GM12878 (cell line): ENCODE data around the gene LPAR5. TPM values are rescaled to one million over a fixed set of nuclear protein-coding genes. Genes with fewer than 3 reads are reported as not detected.

ENCODE experiments used
- ATAC-seq: fragments of 200-7000 bp; cut with Tn5 transposase; 3 replicates; pipeline ENCODE4 v1.9.1; 2020; ENCODE audit warnings: mild to moderate bottlenecking, moderate library complexity
- BruUV-seq: library from RNA; stranded (reverse); fragments of 400-500 nt; replicated peaks from 2 replicates; lab custom pipeline; 2021; lab: Mats Ljungman, UMichigan
- CTCF ChIA-PET: fragments of 300-600 bp; sonication (Branson Sonifier 250); formaldehyde crosslinking; extraction: SDS; loops from one replicate; lab custom pipeline; 2021; ENCODE audit warnings: inconsistent platforms; lab: Yijun Ruan, JAX
- POLR2A ChIA-PET: fragments of 350-600 bp; formaldehyde crosslinking; extraction: SDS; loops from one replicate; lab custom pipeline; 2021; ENCODE audit warnings: inconsistent platforms; lab: Charles Lee
- RAD21 ChIA-PET: fragments of 300-600 bp; sonication (Branson Sonifier 250); formaldehyde crosslinking; loops from one replicate; lab custom pipeline; 2023; ENCODE audit warnings: antibody characterized with exemption; ENCODE audit not compliant: unreplicated experiment; lab: Charles Lee
- SMC1A ChIA-PET: fragments of 300-600 bp; sonication (Branson Sonifier 250); formaldehyde crosslinking; loops from one replicate; lab custom pipeline; 2023; ENCODE audit not compliant: unreplicated experiment, uncharacterized antibody; lab: Charles Lee
- DNase-seq: peaks from one replicate; pipeline ENCODE4 v3.0.0-alpha.2; 2011; ENCODE audit warnings: low read depth, low spot score
- FAIRE-seq: peaks from 3 replicates; lab custom pipeline; 2011; peaks lifted over from hg19 to GRCh38; lab: Jason Lieb, UNC
- H2AFZ ChIP-seq: 2 replicates; pipeline ENCODE4 v1.6.0; 2011; ENCODE audit warnings: low read depth, low read length, control low read depth; ENCODE audit not compliant: control insufficient read depth
- H3K27ac ChIP-seq: 2 replicates; pipeline ENCODE4 v1.5.1; 2011; ENCODE audit warnings: control low read depth; ENCODE audit not compliant: control insufficient read depth, insufficient read depth
- H3K27me3 ChIP-seq, 2 experiments: replicated peaks in 1 of 2; 2 replicates each; pipeline versions ENCODE4 v1.6.0 to v1.6.1; 2011; ENCODE audit warnings: low read length in 1 of 2; ENCODE audit not compliant: control insufficient read depth in 2 of 2, insufficient read depth in 2 of 2
- H3K36me3 ChIP-seq, 2 experiments: 2 replicates each; pipeline ENCODE4 v1.5.1; 2011; ENCODE audit warnings: low read length in 1 of 2; ENCODE audit not compliant: control insufficient read depth in 2 of 2, insufficient read depth in 2 of 2
- H3K4me1 ChIP-seq: 2 replicates; pipeline ENCODE4 v1.6.1; 2011; ENCODE audit warnings: mild to moderate bottlenecking, low read length, moderate library complexity, mixed read lengths; ENCODE audit not compliant: control insufficient read depth, insufficient read depth
- H3K4me2 ChIP-seq: 2 replicates; pipeline ENCODE4 v1.6.0; 2011; ENCODE audit warnings: control low read depth; ENCODE audit not compliant: control insufficient read depth, insufficient read depth
- H3K4me3 ChIP-seq: fragments of 200-600 bp; sonication (generic); 2 replicates; pipeline ENCODE4 v1.5.1; 2016
- H3K79me2 ChIP-seq: 2 replicates; pipeline ENCODE4 v1.6.0; 2011; ENCODE audit warnings: low read length; ENCODE audit not compliant: control insufficient read depth, insufficient read depth
- H3K9ac ChIP-seq: 2 replicates; pipeline ENCODE4 v1.8.0; 2011; ENCODE audit warnings: low read length, control low read depth, mixed read lengths; ENCODE audit not compliant: control insufficient read depth, insufficient read depth
- H3K9me3 ChIP-seq: replicated peaks from 3 replicates; pipeline ENCODE4 v1.5.1; 2011; ENCODE audit warnings: mild to moderate bottlenecking, low read length; ENCODE audit not compliant: control insufficient read depth, insufficient read depth
- H4K20me1 ChIP-seq: 2 replicates; pipeline ENCODE4 v1.6.0; 2011; ENCODE audit not compliant: control insufficient read depth, insufficient read depth
- BMI1 ChIP-seq: fragments of 450-650 bp; IDR thresholded peaks from 2 replicates; pipeline ENCODE4 v1.6.1; 2016; ENCODE audit warnings: mild to moderate bottlenecking, moderate library complexity, borderline replicate concordance
- CBX5 ChIP-seq: sonication (generic); IDR thresholded peaks from 2 replicates; pipeline ENCODE4 v1.6.1; 2016; ENCODE audit warnings: low read depth, moderate library complexity, mild to moderate bottlenecking, inconsistent platforms
- CHD2 ChIP-seq: IDR thresholded peaks from 2 replicates; pipeline ENCODE4 v1.6.1; 2011; ENCODE audit warnings: low read depth, low read length, improper control_type of control experiment, borderline replicate concordance
- CREM ChIP-seq: IDR thresholded peaks from 2 replicates; pipeline ENCODE4 v1.6.1; 2014; ENCODE audit warnings: antibody characterized with exemption, low read depth
- EED ChIP-seq: sonication (generic); IDR thresholded peaks from 2 replicates; pipeline ENCODE4 v1.6.1; 2016; ENCODE audit warnings: antibody characterized with exemption, low read depth
- IRF3 ChIP-seq: fragments of 450-650 bp; IDR thresholded peaks from 2 replicates; pipeline ENCODE4 v1.6.1; 2014; ENCODE audit warnings: mild to moderate bottlenecking
- MEF2A ChIP-seq: IDR thresholded peaks from 2 replicates; pipeline ENCODE4 v1.6.1; 2011; ENCODE audit warnings: low read depth, mild to moderate bottlenecking, low read length, moderate library complexity; ENCODE audit not compliant: insufficient read depth
- MYB ChIP-seq: fragments of 150-350 bp; IDR thresholded peaks from 2 replicates; pipeline ENCODE4 v1.6.1; 2014; ENCODE audit warnings: mild to moderate bottlenecking, low read depth, low read length, borderline replicate concordance
- MYC ChIP-seq: IDR thresholded peaks from 2 replicates; pipeline ENCODE4 v1.6.1; 2011; ENCODE audit warnings: mild to moderate bottlenecking, low read length, moderate library complexity, inconsistent platforms; ENCODE audit not compliant: insufficient read depth, insufficient replicate concordance, insufficient read length, severe bottlenecking
- NFXL1 ChIP-seq: fragments of 450-650 bp; IDR thresholded peaks from 2 replicates; pipeline ENCODE4 v1.6.1; 2017; ENCODE audit warnings: antibody characterized with exemption, mild to moderate bottlenecking, borderline replicate concordance
- YY1 ChIP-seq: IDR thresholded peaks from 2 replicates; pipeline ENCODE4 v1.6.1; 2011; ENCODE audit warnings: low read depth, mild to moderate bottlenecking, low read length
- ZNF622 ChIP-seq: fragments of 450-650 bp; IDR thresholded peaks from 2 replicates; pipeline ENCODE4 v1.6.1; 2017; ENCODE audit warnings: mild to moderate bottlenecking, inconsistent platforms
- WGBS: methylation state at CpG from one replicate; pipeline ENCODE4 v1.1.6; 2016; ENCODE audit warnings: low lambda C conversion rate; ENCODE audit not compliant: insufficient replicate concordance, insufficient coverage; ENCODE audit errors: missing lambda C conversion rate; 5-methylcytosine and 5-hydroxymethylcytosine counted together
- in situ Hi-C: fragments of 300-500 bp; cut with MboI; formaldehyde crosslinking; loops from 9 replicates; pipeline ENCODE4 v1.14.3; 2018; ENCODE audit warnings: mixed read lengths
- intact Hi-C: fragments of 100-400 bp; cut with micrococcal nuclease; formaldehyde crosslinking; loops from one replicate; pipeline ENCODE4 v1.14.2; 2022; ENCODE audit not compliant: unreplicated experiment
- polyA plus RNA-seq, 11 experiments: library from polyadenylated mRNA; depleted of rRNA in 4 of 11; unstranded in 6 of 11; stranded (reverse) in 5 of 11; fragments of >200 nt; fragmentation: Nextera tagmentation in 4 of 11; fragmentation: Illumina TruSeq in 1 of 11; extraction: Ambion mirVana in 4 of 11; extraction: Trizol in 1 of 11; gene quantifications; 1 replicate in 1 of 11; 2 replicates in 10 of 11; pipeline versions ENCODE4 v1.2.1 to v1.2.3, GENCODE V29; 2011 to 2016; ENCODE audit warnings: inconsistent platforms in 2 of 11, missing spikeins in 2 of 11, low read depth in 1 of 11
- total RNA-seq, 4 experiments: library from RNA; depleted of rRNA in 3 of 4; stranded (reverse); fragments of >200 nt in 3 of 4; fragmentation: Illumina TruSeq in 1 of 4; extraction: Trizol in 1 of 4; gene quantifications; 2 replicates each; pipeline versions ENCODE4 v1.2.1 to v1.2.3, GENCODE V29; 2013 to 2021

LPAR5 gene
- total and polyA plus RNA-seq, 10 of the 15 experiments (the other 5 are each of a cell fraction or from before 2014, with no cell fraction given), result 1.3 to 7.9 (median 5.3) TPM

GRCh38 chr12:6612652-6613014 lies 23.1 kb downstream of the LPAR5 start:
- intact Hi-C loops, result loop anchor here (1.0 kb wide), 1 partner anchor 77 kb away; the partner anchor contains the start of gene ZNF384
- peak overlapping the region; percentile 76 for H2AFZ ChIP-seq
- no peaks in the 10 kb centered on the region for H3K79me2 ChIP-seq
- FAIRE-seq (no peak), DNase-seq (no peak), ATAC-seq (no peak)
- H3K9me3 ChIP-seq, result no peaks in the 10 kb centered on the region
- no peaks in the 10 kb centered on the region for H4K20me1 ChIP-seq
- no TSS peak for BruUV-seq
- H3K4me2 ChIP-seq, result peak overlapping the region; percentile 75
- no peaks in the 10 kb centered on the region for H3K36me3 ChIP-seq
- TF ChIP-seq NFXL1, result no peak
- TF ChIP-seq CHD2, result no peak
- TF ChIP-seq ZNF622, result no peak
- TF ChIP-seq CBX5, result no peak
- TF ChIP-seq MYC, result no peak
- TF ChIP-seq IRF3, result no peak
- TF ChIP-seq YY1, result no peak
- TF ChIP-seq MEF2A, result no peak
- TF ChIP-seq BMI1, result no peak
- no peak for TF ChIP-seq MYB
- TF ChIP-seq EED, result no peak
- no peak for TF ChIP-seq CREM
- peak overlapping the region; percentile 47; the same call in 1 of the 2 replicates for H3K9ac ChIP-seq
- POLR2A ChIA-PET, result interaction anchor here (0.6 to 2.5 kb wide), 12 partner anchors 10 to 259 kb away, joined by 3 to 13 read pairs (median 5); partner anchors contain the start of gene ZNF384
- H3K4me3 ChIP-seq, result no peak overlapping the region
- H3K27me3 ChIP-seq, result no peaks in the 10 kb centered on the region
- 47% methylated on average over 7 of the region's 7 CpGs for WGBS
- CTCF ChIA-PET, result interaction anchor here (0.6 to 3.9 kb wide), 9 partner anchors 32 to 283 kb away, joined by 3 to 21 read pairs (median 5); partner anchors contain the start of genes COPS7A and ZNF384
- peaks cover 38% of the 10 kb centered on the region for H3K4me1 ChIP-seq
- RAD21 ChIA-PET, result interaction anchor here (0.6 to 2.6 kb wide), 7 partner anchors 17 to 147 kb away, joined by 4 to 13 read pairs (median 9); partner anchors contain the start of genes LPAR5, MLF2 and ZNF384
- SMC1A ChIA-PET, result interaction anchor here (0.6 to 3.7 kb wide), 6 partner anchors 9 to 1334 kb away, joined by 3 to 13 read pairs (median 5); no protein-coding TSS in a partner anchor
- peak overlapping the region; percentile 50; the same call in 1 of the 2 replicates for H3K27ac ChIP-seq
- in situ Hi-C loops, result no loop called here
